SK-N-SH treated with all-trans-retinoic acid at 6 μM for 48 hours (cell line): ENCODE data around the gene VPS54.

Experiments
- ATAC-seq: fragments of 200-7000 bp; cut with Tn5 transposase; 3 replicates; pipeline ENCODE4 v1.9.1; 2020; ENCODE audit warnings: mild to moderate bottlenecking, moderate library complexity
- ARNTL ChIP-seq: fragments of 450-650 bp; formaldehyde crosslinking; IDR thresholded peaks from 2 replicates; pipeline ENCODE4 v1.5.0; 2020; ENCODE audit warnings: low read depth, mild to moderate bottlenecking, moderate library complexity, borderline replicate concordance
- BACH2 ChIP-seq: fragments of 250-450 bp; sonication (Bioruptor Pico); IDR thresholded peaks from 2 replicates; pipeline ENCODE4 v1.9.0; 2021; ENCODE audit warnings: mild to moderate bottlenecking, borderline replicate concordance
- CREB5 ChIP-seq: fragments of 250-450 bp; sonication (Bioruptor Pico); IDR thresholded peaks from 2 replicates; pipeline ENCODE4 v1.5.1; 2020; ENCODE audit warnings: low read depth, mild to moderate bottlenecking, moderate library complexity
- CSDC2 ChIP-seq: fragments of 250-450 bp; sonication (Bioruptor Pico); IDR thresholded peaks from 2 replicates; pipeline ENCODE4 v1.5.0; 2020; ENCODE audit warnings: mild to moderate bottlenecking, moderate library complexity
- ESRRG ChIP-seq: fragments of 250-450 bp; sonication (Bioruptor Pico); IDR thresholded peaks from 2 replicates; pipeline ENCODE4 v1.6.1; 2021; ENCODE audit warnings: mild to moderate bottlenecking
- GLIS3 ChIP-seq: fragments of 250-450 bp; sonication (Bioruptor Pico); IDR thresholded peaks from 2 replicates; pipeline ENCODE4 v1.5.0; 2020; ENCODE audit warnings: mild to moderate bottlenecking, moderate library complexity
- ISL1 ChIP-seq: fragments of 250-450 bp; sonication (Bioruptor Pico); IDR thresholded peaks from 2 replicates; pipeline ENCODE4 v2.1.2; 2022; ENCODE audit warnings: mild to moderate bottlenecking, moderate library complexity
- OSR1 ChIP-seq: fragments of 250-450 bp; sonication (Bioruptor Pico); IDR thresholded peaks from 2 replicates; pipeline ENCODE4 v1.8.0; 2022; ENCODE audit warnings: moderate library complexity, mild to moderate bottlenecking, inconsistent platforms
- PATZ1 ChIP-seq: fragments of 250-450 bp; sonication (Bioruptor Pico); IDR thresholded peaks from 2 replicates; pipeline ENCODE4 v1.8.0; 2020; ENCODE audit warnings: mild to moderate bottlenecking, moderate library complexity, borderline replicate concordance
- PPARA ChIP-seq: fragments of 250-450 bp; sonication (Bioruptor Pico); IDR thresholded peaks from 2 replicates; pipeline ENCODE4 v1.5.0; 2020; ENCODE audit warnings: mild to moderate bottlenecking, borderline replicate concordance
- RARB ChIP-seq: fragments of 250-450 bp; sonication (Bioruptor Pico); IDR thresholded peaks from 2 replicates; pipeline ENCODE4 v1.8.0; 2021; ENCODE audit warnings: mild to moderate bottlenecking, moderate library complexity
- SNAI2 ChIP-seq: fragments of 250-450 bp; sonication (Bioruptor Pico); IDR thresholded peaks from 2 replicates; pipeline ENCODE4 v1.5.0; 2020; ENCODE audit warnings: mild to moderate bottlenecking, moderate library complexity
- TCF4 ChIP-seq: fragments of 250-450 bp; sonication (Bioruptor Pico); IDR thresholded peaks from 2 replicates; pipeline ENCODE4 v1.8.0; 2021; ENCODE audit warnings: mild to moderate bottlenecking, moderate library complexity, borderline replicate concordance
- TOX ChIP-seq: fragments of 250-450 bp; sonication (Bioruptor Pico); IDR thresholded peaks from 2 replicates; pipeline ENCODE4 v1.8.0; 2021; ENCODE audit warnings: mild to moderate bottlenecking, moderate library complexity, borderline replicate concordance
- TSHZ2 ChIP-seq: fragments of 250-450 bp; sonication (Bioruptor Pico); IDR thresholded peaks from 2 replicates; pipeline ENCODE4 v1.5.0; 2020; ENCODE audit warnings: mild to moderate bottlenecking, moderate library complexity
- ZFP3 ChIP-seq: fragments of 250-450 bp; sonication (Bioruptor Pico); IDR thresholded peaks from 2 replicates; pipeline ENCODE4 v1.5.0; 2020; ENCODE audit warnings: mild to moderate bottlenecking, moderate library complexity
- ZFP30 ChIP-seq: fragments of 450-650 bp; formaldehyde crosslinking; IDR thresholded peaks from 2 replicates; pipeline ENCODE4 v1.5.0; 2022; ENCODE audit warnings: mild to moderate bottlenecking, moderate library complexity
- ZNF565 ChIP-seq: fragments of 450-650 bp; formaldehyde crosslinking; conservative IDR thresholded peaks from 2 replicates; pipeline ENCODE4 v1.5.0; 2020; ENCODE audit warnings: low read depth, mild to moderate bottlenecking, moderate library complexity
- ZNF70 ChIP-seq: fragments of 450-650 bp; formaldehyde crosslinking; IDR thresholded peaks from 2 replicates; pipeline ENCODE4 v1.5.0; 2020; ENCODE audit warnings: mild to moderate bottlenecking, moderate library complexity
- ZNF8 ChIP-seq: fragments of 450-650 bp; formaldehyde crosslinking; IDR thresholded peaks from 2 replicates; pipeline ENCODE4 v1.5.0; 2020; ENCODE audit warnings: mild to moderate bottlenecking, moderate library complexity
- TF ChIP-seq, protein P1 (sequence below): fragments of 250-450 bp; sonication (Bioruptor Pico); IDR thresholded peaks from 2 replicates; pipeline ENCODE4 v1.5.1; 2021; ENCODE audit warnings: mild to moderate bottlenecking, moderate library complexity
- TF ChIP-seq, protein P2 (sequence below): fragments of 250-450 bp; sonication (Bioruptor Pico); IDR thresholded peaks from 2 replicates; pipeline ENCODE4 v1.8.0; 2021; ENCODE audit warnings: low read depth, mild to moderate bottlenecking, moderate library complexity, borderline replicate concordance

Gene VPS54

DNA sequence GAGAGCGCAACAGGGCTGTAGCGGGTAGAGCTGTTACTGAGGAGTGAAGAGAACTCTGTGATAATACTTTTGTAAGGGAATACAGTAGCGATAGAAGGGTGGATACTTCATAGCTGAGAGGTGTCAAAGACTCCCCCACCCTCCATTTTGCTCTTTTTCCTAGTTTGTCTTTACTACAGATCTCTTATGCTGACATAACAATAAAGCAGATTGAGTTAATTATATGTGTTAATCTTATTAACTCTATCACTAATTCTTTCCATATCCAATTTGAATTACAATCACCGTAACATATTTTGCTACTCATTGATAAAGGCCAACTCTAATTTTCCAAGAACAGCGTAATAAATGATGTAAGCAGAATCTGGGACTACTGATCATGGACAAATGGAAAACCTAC is 120.4 kb downstream of the VPS54 start:
- TF ChIP-seq BACH2 (CRISPR knock-in tag) (no peak), ZNF70 (no peak), ESRRG (CRISPR knock-in tag) (no peak), ZNF565 (CRISPR knock-in tag) (no peak), CREB5 (CRISPR knock-in tag) (no peak), TCF4 (CRISPR knock-in tag) (no peak), ARNTL (no peak), SNAI2 (CRISPR knock-in tag) (no peak), ZFP3 (CRISPR knock-in tag) (no peak), RARB (no peak), CSDC2 (CRISPR knock-in tag) (no peak), TOX (CRISPR knock-in tag) (no peak), ZFP30 (CRISPR knock-in tag) (no peak), ZNF8 (CRISPR knock-in tag) (no peak)
- TF ChIP-seq, protein P1, sequence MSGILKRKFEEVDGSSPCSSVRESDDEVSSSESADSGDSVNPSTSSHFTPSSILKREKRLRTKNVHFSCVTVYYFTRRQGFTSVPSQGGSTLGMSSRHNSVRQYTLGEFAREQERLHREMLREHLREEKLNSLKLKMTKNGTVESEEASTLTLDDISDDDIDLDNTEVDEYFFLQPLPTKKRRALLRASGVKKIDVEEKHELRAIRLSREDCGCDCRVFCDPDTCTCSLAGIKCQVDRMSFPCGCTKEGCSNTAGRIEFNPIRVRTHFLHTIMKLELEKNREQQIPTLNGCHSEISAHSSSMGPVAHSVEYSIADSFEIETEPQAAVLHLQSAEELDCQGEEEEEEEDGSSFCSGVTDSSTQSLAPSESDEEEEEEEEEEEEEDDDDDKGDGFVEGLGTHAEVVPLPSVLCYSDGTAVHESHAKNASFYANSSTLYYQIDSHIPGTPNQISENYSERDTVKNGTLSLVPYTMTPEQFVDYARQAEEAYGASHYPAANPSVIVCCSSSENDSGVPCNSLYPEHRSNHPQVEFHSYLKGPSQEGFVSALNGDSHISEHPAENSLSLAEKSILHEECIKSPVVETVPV (CRISPR knock-in tag) = no peak
- 0 out of 3 replicates have a peak, but pooled peaks have one; percentile 12 for ATAC-seq

DNA sequence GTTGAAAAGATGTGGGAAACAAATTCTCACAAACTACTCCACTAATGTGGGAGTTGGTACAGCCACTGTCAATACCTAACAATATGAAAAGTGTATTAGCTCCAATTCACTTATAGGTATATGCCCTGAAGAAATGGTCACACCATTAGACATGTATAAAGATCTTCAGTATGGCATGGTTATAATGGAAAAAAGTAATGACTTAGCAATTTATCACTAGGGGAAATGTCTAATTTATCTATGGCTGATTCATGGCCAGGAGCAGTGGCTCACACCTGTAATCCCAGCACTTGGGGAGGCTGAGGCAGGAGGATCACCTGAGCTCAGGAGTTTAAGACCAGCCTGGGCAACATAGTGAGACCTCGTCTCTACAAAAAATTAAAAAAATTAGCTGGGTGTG is 125.1 kb downstream of the VPS54 start:
- no peak for ATAC-seq
- TF ChIP-seq ESRRG (CRISPR knock-in tag) (no peak), CSDC2 (CRISPR knock-in tag) (no peak), TSHZ2 (CRISPR knock-in tag) (no peak), BACH2 (CRISPR knock-in tag) (no peak), ISL1 (no peak), ZNF565 (CRISPR knock-in tag) (no peak), TCF4 (CRISPR knock-in tag) (no peak), ZFP30 (CRISPR knock-in tag) (no peak), CREB5 (CRISPR knock-in tag) (no peak), SNAI2 (CRISPR knock-in tag) (no peak), PPARA (CRISPR knock-in tag) (no peak)

- ATAC-seq = no peak
- TF ChIP-seq ZFP3 (CRISPR knock-in tag) = no peak
- no peak for TF ChIP-seq SNAI2 (CRISPR knock-in tag)
- TF ChIP-seq PPARA (CRISPR knock-in tag) = no peak
- TF ChIP-seq ZNF70 = no peak
- TF ChIP-seq TOX (CRISPR knock-in tag) = no peak
- TF ChIP-seq PATZ1 (CRISPR knock-in tag) = no peak
- no peak for TF ChIP-seq ARNTL
- TF ChIP-seq, protein P1 (CRISPR knock-in tag) = no peak
- no peak for TF ChIP-seq RARB
- no peak for TF ChIP-seq ZNF565 (CRISPR knock-in tag)
- no peak for TF ChIP-seq ESRRG (CRISPR knock-in tag)
- TF ChIP-seq OSR1 (CRISPR knock-in tag) = no peak
- no peak for TF ChIP-seq ZFP30 (CRISPR knock-in tag)
- TF ChIP-seq BACH2 (CRISPR knock-in tag) = no peak
- TF ChIP-seq, protein P2, sequence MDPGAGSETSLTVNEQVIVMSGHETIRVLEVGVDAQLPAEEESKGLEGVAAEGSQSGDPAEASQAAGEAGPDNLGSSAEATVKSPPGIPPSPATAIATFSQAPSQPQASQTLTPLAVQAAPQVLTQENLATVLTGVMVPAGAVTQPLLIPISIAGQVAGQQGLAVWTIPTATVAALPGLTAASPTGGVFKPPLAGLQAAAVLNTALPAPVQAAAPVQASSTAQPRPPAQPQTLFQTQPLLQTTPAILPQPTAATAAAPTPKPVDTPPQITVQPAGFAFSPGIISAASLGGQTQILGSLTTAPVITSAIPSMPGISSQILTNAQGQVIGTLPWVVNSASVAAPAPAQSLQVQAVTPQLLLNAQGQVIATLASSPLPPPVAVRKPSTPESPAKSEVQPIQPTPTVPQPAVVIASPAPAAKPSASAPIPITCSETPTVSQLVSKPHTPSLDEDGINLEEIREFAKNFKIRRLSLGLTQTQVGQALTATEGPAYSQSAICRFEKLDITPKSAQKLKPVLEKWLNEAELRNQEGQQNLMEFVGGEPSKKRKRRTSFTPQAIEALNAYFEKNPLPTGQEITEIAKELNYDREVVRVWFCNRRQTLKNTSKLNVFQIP (CRISPR knock-in tag) = no peak
- TF ChIP-seq GLIS3 (CRISPR knock-in tag) = no peak
- no peak for TF ChIP-seq TCF4 (CRISPR knock-in tag)
Observed at GRCh38 chr2:63893163-63893562, 126.1 kb downstream of the VPS54 start.
